GM19324 (cell line): Measurements from ENCODE around the gene TMEM243.

ENCODE experiments used
- ATAC-seq: cut with Tn5 transposase; IDR thresholded peaks from one replicate; pipeline ENCODE4 v1.9.1; 2021; ENCODE audit warnings: mild to moderate bottlenecking, moderate library complexity; ENCODE audit not compliant: unreplicated experiment, low FRiP score

Gene TMEM243

DNA sequence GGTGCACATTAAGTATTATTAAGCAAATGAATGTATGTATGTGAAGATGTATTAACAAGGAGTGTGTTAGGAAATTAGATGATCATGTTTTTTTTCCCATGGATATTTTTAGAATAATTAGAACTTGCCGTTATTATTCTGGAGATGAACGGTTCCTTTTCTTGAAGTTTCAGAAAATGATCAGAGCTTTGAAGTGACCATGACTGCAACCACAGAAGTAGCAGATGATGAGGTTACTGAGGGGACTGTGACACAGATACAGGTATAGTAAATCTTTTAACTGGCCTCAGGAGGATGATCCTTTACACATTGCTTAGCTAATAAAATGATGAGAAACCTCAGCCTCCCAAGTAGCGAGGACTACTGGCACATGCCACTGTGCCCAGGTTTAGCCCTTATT lies 48.7 kb downstream of the TMEM243 start:
- ATAC-seq = no peak

- no peak for ATAC-seq
Observed at GRCh38 chr7:87164433-87164832, 55.1 kb downstream of the TMEM243 start.

DNA sequence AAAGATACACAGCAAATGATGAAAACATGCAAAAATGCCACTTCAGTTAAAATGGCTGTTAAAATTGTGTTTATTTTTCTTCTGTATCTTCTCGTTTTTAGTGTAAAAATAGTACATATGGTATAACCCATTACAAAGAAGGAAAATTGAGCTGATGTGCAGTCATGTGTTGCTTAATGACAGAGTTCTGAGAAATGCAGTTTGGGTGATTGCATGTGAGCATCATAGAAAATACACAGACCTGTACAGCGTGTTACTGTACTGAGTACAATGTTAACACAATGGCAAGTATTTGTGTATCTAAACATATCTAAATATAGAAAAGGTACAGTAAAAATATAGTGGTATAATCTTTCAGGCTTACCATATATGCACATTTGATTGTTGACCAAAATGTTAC lies 60.0 kb downstream of the TMEM243 start:
- ATAC-seq = no peak

GRCh38 chr7:87156709-87157108 lies 62.8 kb downstream of the TMEM243 start:
- no peak for ATAC-seq

DNA sequence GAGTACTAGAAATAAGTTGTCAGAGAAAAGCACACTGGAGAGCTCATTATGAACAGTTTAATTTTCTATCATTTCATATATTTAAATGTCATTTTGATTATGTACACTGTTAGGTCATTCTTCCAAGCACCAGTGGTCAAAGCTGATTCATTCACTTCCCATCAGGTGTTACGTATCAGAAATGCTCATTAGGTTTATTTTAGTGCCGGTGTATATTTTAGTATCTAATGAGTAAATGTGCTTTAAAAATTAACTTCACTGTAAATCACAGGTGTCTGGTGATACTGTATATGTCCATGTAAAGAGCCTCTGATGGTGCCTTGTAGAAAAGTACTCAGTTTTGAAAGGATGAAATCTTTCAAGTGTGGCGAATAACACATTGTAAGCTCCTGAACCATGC lies 63.7 kb downstream of the TMEM243 start:
- ATAC-seq = no peak

DNA sequence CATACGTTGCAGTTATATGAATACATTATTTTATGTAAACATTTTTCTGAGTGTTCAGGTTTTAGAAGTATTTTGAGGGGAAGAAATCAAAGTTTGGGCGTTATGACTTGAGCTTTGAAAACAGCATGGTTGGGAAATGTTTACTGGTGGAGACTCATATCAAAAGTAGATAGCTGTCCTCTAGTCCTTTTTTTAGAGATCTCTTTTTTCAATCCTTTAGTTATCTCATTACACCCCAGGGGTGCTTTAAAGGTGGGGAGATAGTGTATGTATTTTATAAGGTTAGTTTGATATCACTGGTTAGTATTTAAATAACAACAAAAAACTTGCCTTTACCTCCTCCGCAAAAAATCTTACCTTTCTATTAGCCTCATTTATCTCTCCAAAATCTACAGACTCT lies 65.0 kb downstream of the TMEM243 start:
- no peak for ATAC-seq

DNA sequence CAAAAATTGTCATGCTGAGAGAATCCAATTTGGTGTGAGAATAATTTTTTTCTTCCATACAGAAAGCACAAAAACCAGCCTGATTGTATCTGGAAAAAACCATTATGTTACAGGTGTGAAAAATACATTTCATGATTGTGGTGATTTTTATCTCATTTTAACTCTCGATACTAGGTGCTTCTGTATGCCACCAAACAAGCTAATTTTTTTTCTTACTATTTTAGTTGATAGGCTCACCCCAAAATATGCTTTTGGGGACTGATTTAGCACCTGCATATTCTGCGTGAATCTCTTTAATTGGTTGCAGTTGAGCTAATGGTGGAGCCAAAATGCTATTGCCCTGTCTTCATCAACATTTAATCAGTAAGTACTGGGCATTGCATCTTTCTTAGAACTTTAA lies 65.4 kb downstream of the TMEM243 start:
- no peak for ATAC-seq

DNA sequence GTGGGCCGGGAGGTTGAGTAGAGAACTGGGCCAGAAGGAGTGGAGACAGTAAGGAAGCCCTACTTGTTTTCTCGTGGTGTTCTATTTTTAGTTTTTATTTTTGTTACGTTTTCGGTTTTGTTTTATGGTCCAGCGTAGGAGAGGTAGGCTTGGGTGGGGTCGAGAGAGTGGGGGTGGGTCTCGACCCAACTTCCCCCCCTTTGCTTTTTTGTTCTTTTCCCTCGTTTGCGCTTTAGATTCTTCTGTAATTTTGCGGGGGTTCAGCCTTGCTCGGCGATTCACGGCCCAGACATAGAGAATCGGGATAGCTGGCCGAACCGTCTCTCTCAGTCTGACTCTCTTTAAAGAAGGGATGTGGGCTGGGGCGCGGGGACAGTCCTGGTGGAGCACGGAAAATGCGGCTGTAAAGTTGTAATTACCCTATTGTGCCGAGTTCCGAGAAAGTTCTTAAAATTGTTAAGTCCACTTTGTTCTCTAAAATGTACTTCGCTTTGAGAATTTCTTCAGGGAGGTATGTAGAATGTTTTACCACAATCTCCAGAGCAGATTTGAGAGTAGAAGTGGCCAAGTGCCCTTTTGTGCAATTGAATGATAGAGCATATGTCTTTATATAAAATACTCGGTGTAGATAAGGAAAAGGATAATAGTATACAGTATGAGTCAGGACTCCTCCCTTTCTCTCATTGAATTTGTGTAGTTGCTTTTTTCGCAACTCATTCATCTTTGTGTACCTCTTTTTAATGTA lies 66.5 kb downstream of the TMEM243 start:
- ATAC-seq = peak; percentile 10

DNA sequence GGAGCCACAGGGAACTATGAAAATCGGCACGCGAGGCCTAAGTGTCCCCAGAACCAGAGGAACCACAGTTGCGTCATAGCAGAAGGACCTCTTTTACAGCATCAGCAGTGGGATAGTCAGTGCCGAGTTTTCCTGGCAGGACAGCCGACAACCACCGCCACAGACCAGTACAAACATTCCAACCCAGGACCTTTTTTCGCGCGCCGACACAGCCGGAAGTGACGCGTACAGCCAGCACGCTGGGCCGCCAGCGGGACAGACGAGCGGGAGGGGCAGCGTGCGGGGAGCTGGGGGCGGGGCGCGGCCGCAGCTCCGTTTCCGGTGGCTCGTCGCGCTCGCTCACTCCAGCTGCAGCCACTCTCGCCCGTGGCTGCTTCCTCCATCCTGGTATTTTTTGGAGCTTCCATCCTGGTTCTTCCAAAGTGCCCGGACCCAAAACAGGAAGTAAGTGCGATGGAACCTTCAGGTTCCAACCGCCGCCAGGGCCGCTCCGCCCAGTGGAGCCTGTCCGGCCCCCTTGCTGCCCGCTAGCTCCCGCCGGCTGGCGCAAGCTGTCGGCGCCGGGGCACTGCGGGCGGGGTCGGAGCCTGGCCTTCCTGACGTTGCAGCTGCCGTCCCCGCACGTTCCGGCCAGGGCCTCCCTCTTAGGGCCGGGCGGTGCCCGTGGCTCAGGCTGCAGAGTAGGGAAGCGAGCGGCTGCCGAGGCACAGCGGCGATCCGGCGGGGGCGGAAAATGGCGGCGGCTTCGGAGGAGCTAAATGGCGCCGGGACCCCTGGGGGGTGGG lies 67.2 kb downstream of the TMEM243 start, which contains the start of gene DMTF1:
Gene DMTF1, plus strand, starts transcription at position 342 of the 785 bp plus-strand sequence. CDS start 12,489 bp downstream, outside the sequence.
- peak; percentile 92 for ATAC-seq

GRCh38 chr7:87151729-87152111 lies 67.8 kb downstream of the TMEM243 start:
- peak; percentile 1 for ATAC-seq

- no peak for ATAC-seq
Observed at GRCh38 chr7:87151002-87151728, 68.4 kb downstream of the TMEM243 start.

DNA sequence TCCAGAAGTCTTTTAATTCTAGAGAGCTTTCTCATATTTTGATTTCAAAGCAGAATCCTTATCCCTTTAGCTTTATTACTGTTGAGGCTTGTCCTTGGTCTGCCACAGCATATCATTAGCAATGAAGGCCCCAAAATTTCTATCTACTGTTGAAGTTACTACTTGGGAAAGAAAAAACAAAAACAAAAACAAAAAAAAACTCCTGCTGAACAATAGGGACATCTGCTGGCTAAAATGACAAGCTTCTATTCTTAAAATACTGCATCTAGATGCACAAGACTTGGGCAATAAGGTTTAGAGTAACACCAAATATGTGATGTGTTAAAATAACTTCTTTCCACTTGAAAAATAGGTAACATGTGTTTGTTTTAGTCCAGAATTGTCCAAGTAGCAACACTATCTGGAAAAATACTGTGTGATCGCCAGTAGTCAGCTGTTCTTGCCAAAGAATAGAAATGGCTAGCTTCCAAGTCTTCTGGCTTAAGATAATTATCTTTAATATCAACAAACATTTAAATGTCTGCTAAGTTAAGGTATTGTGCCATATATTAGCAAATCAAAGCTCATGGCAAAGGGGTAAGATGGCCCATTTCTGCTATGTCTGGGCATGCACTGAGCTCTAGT lies 71.1 kb downstream of the TMEM243 start:
- no peak for ATAC-seq

DNA sequence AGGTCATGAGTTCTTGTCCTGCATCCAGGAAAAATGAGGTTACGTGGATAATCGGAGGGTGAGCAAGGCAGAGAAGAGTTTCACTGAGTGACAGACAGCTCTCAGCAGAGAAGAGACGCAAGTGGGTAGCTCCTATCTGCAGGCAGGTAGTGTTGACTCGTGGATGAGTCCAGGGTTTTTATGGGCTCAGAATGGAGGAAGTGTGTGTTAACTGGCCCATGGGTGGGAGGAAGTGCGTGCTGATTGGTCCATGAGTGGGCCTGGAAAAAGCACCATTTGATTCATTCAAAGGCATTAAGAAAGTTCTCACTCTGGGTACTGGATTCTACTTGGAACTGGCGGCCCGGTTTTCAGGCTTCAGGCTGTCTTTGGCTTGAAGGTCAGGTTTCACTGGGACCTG lies 72.0 kb downstream of the TMEM243 start:
- ATAC-seq = no peak

DNA sequence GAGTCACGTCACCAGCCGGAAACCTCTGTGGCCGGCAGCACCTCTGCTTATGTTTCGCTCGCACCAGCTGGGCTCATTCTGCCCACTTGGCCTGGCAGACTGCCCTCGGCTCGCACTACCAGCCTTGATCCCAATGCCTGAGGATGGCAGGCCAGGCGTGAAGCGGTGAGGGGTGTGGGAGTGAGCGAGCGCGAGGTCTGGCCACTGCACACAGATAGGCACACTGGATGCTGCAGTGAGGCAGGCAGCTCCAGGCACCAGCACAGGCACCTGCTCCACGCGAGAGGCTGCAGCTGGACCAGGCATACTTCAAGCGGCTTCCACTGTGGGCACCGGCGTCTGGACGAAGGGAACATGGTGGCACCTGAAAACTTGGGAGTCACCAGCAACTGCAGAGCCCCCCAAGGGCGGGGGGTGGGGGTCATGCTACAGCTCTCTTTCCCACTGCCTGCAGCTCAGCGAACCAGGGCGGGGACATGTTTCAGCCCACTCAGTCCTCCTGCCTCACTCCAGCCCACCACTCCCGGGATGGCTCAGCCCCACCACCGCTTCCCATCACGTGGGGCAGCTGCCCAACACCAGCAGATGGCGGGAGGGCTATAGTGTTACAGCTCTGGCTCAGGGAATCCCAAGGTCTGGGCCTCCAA lies 72.7 kb downstream of the TMEM243 start:
- no peak for ATAC-seq
